Thyroid gland (tissue), 4 donors: ENCODE measurements around the gene KLF13.

ENCODE experiments used
- CTCF ChIP-seq, 6 experiments: fragments of 200-600 bp in 3 of 6; fragments of 450-650 bp in 3 of 6; sonication (generic) in 3 of 6; IDR thresholded peaks; one replicate each; pipeline ENCODE4 v1.5.1; 2016 to 2019; ENCODE audit warnings: antibody characterized with exemption in 6 of 6, mild to moderate bottlenecking in 2 of 6, inconsistent platforms in 1 of 6, moderate library complexity in 1 of 6
- POLR2A ChIP-seq, 2 donors: fragments of 450-650 bp; IDR thresholded peaks; one replicate each; pipeline ENCODE4 v1.6.1; 2017; ENCODE audit warnings: antibody characterized with exemption in 2 of 2, mild to moderate bottlenecking in 2 of 2, moderate library complexity in 1 of 2

GRCh38 chr15:31362886-31363285, 36.3 kb downstream of the KLF13 start:
- TF ChIP-seq CTCF (IDR thresholded peaks at IDR 0.05) (no peak), POLR2A (IDR thresholded peaks at IDR 0.05) (no peak)
